DMS79 (cell line): ENCODE results near the gene TPM3.
"Not testable (repeated sequence)": the region's sequence is repeated elsewhere in the genome, so short reads cannot be mapped to it uniquely, and the experiment has no call there.

ENCODE experiments used
- DNase-seq: peaks from one replicate; lab custom pipeline; 2025; lab: John Stamatoyannopoulos, UW

The TPM3 gene

GRCh38 chr1:154191990-154192461 is at the start of gene TPM3:
Gene TPM3 (minus strand): TSS chr1:154192100. CDS start chr1:154192018, 82 bp downstream.
- DNase-seq = no peak

GRCh38 chr1:154240294-154240833 is 48.5 kb upstream of the TPM3 start:
- DNase-seq = no peak

GRCh38 chr1:154239491-154239890 is 47.6 kb upstream of the TPM3 start:
- DNase-seq = no peak

GRCh38 chr1:154237880-154238506 is 46.1 kb upstream of the TPM3 start:
- DNase-seq = no peak

- no peak for DNase-seq
Measured at GRCh38 chr1:154237435-154237834, 45.5 kb upstream of the TPM3 start.

- DNase-seq = no peak
Measured at GRCh38 chr1:154236855-154237254, 45.0 kb upstream of the TPM3 start.

- not testable (repeated sequence) for DNase-seq
Measured at GRCh38 chr1:154233127-154233526, 41.2 kb upstream of the TPM3 start.

GRCh38 chr1:154231112-154231511 is 39.2 kb upstream of the TPM3 start:
- DNase-seq = not testable (repeated sequence)

GRCh38 chr1:154225370-154225769 is 33.5 kb upstream of the TPM3 start:
- DNase-seq = no peak

- no peak for DNase-seq
Measured at GRCh38 chr1:154223621-154224020, 31.7 kb upstream of the TPM3 start.

GRCh38 chr1:154222918-154223317 is 31.0 kb upstream of the TPM3 start:
- no peak for DNase-seq

GRCh38 chr1:154222518-154222917 is 30.6 kb upstream of the TPM3 start:
- DNase-seq = no peak

GRCh38 chr1:154221278-154222001 is 29.5 kb upstream of the TPM3 start:
- no peak for DNase-seq

- DNase-seq = no peak
Measured at GRCh38 chr1:154220970-154221277, 29.0 kb upstream of the TPM3 start.

GRCh38 chr1:154220071-154220969 is 28.4 kb upstream of the TPM3 start, which contains the start of gene UBAP2L:
Gene UBAP2L (plus strand): TSS chr1:154220955. CDS start chr1:154225124, 4,169 bp downstream.
- DNase-seq = peak; percentile 97

- DNase-seq = no peak
Measured at GRCh38 chr1:154219541-154219940, 27.6 kb upstream of the TPM3 start.

GRCh38 chr1:154218545-154218944 is 26.6 kb upstream of the TPM3 start:
- DNase-seq = no peak

GRCh38 chr1:154213274-154213673 is 21.4 kb upstream of the TPM3 start:
- no peak for DNase-seq

GRCh38 chr1:154212083-154212482 is 20.2 kb upstream of the TPM3 start:
- DNase-seq = no peak

- DNase-seq = no peak
Measured at GRCh38 chr1:154208677-154209388, 16.9 kb upstream of the TPM3 start.

GRCh38 chr1:154207262-154207661 is 15.4 kb upstream of the TPM3 start:
- DNase-seq = no peak

- DNase-seq = no peak
Measured at GRCh38 chr1:154206196-154206595, 14.3 kb upstream of the TPM3 start, which contains the start of gene CFAP141. Gene CFAP141 (minus strand): TSS chr1:154206333. CDS start chr1:154206307, 26 bp downstream.
